Endothelial cell of umbilical vein (primary cell): Measurements from ENCODE around the gene TLR6. TPM values are rescaled to one million over a fixed set of nuclear protein-coding genes. Genes with fewer than 3 reads are reported as not detected.

Source experiments
- BruUV-seq: library from RNA; stranded (reverse); fragments of 400-500 nt; replicated peaks from 2 replicates; lab custom pipeline; 2021; lab: Mats Ljungman, UMichigan
- CTCF ChIA-PET: fragments of 300-600, 350-600 bp; sonication (Branson Sonifier 250); formaldehyde crosslinking; loops from one replicate; lab custom pipeline; 2021; ENCODE audit warnings: antibody characterized with exemption, inconsistent platforms; lab: Charles Lee
- POLR2A ChIA-PET: fragments of 300-600, 350-600 bp; sonication (Branson Sonifier 250); formaldehyde crosslinking; loops from one replicate; lab custom pipeline; 2021; ENCODE audit warnings: antibody characterized with exemption, inconsistent platforms; lab: Charles Lee
- DNase-seq: peaks from one replicate; pipeline ENCODE4 v3.0.0-alpha.2; 2011; ENCODE audit warnings: low read depth, low spot score
- FAIRE-seq: peaks from 2 replicates; lab custom pipeline; 2011; peaks lifted over from hg19 to GRCh38; lab: Jason Lieb, UNC
- H2AFZ ChIP-seq: 2 replicates; pipeline ENCODE4 v1.6.0; 2012; ENCODE audit warnings: low read depth, low read length, control low read depth, inconsistent platforms
- H3K27ac ChIP-seq: 2 replicates; pipeline ENCODE4 v1.5.1; 2011; ENCODE audit warnings: low read depth, mild to moderate bottlenecking, control low read depth, low read length, moderate library complexity; ENCODE audit not compliant: insufficient read depth
- H3K27me3 ChIP-seq, 2 experiments: 2 replicates each; pipeline versions ENCODE4 v1.6.0 to v1.6.1; 2011; ENCODE audit warnings: low read length in 2 of 2, mixed read lengths in 1 of 2; ENCODE audit not compliant: control insufficient read depth in 2 of 2, insufficient read depth in 2 of 2
- H3K36me3 ChIP-seq, 2 experiments: 2 replicates in 1 of 2; 3 replicates in 1 of 2; pipeline ENCODE4 v1.5.1; 2011; ENCODE audit warnings: low read length in 2 of 2, mild to moderate bottlenecking in 1 of 2, moderate library complexity in 1 of 2; ENCODE audit not compliant: control insufficient read depth in 2 of 2, insufficient read depth in 2 of 2; ENCODE audit errors: extremely low read depth in 1 of 2
- H3K4me1 ChIP-seq: 3 replicates; pipeline ENCODE4 v1.5.1; 2011; ENCODE audit warnings: mild to moderate bottlenecking, low read length; ENCODE audit not compliant: control insufficient read depth, insufficient read depth; ENCODE audit errors: extremely low read depth
- H3K4me2 ChIP-seq: 2 replicates; pipeline ENCODE4 v1.6.1; 2011; ENCODE audit warnings: low read length, control low read depth, mixed read lengths; ENCODE audit not compliant: insufficient read depth
- H3K4me3 ChIP-seq, 3 experiments: fragments of 200-600 bp in 1 of 3; sonication (generic), shearing (Covaris generic) in 1 of 3; replicated peaks in 1 of 3; 2 replicates each; pipeline ENCODE4 v1.5.1; 2011 to 2016; ENCODE audit warnings: control low read depth in 3 of 3, low read length in 3 of 3, mild to moderate bottlenecking in 2 of 3, inconsistent platforms in 1 of 3, low read depth in 1 of 3, moderate library complexity in 1 of 3; ENCODE audit not compliant: insufficient read depth in 1 of 3
- H3K79me2 ChIP-seq: 2 replicates; pipeline ENCODE4 v1.6.0; 2012; ENCODE audit warnings: low read length, inconsistent platforms; ENCODE audit not compliant: control insufficient read depth, insufficient read depth
- H3K9ac ChIP-seq: replicated peaks from 2 replicates; pipeline ENCODE3; 2011; ENCODE audit warnings: low read length, control low read depth; ENCODE audit not compliant: insufficient read depth; ENCODE audit errors: extremely low read depth
- H3K9me1 ChIP-seq: replicated peaks from 3 replicates; pipeline ENCODE4 v1.6.0; 2011; ENCODE audit warnings: mild to moderate bottlenecking, low read length; ENCODE audit not compliant: control insufficient read depth, insufficient read depth; ENCODE audit errors: extremely low read depth
- H3K9me3 ChIP-seq: replicated peaks from 2 replicates; pipeline ENCODE4 v1.5.1; 2012; ENCODE audit warnings: low read length, inconsistent platforms; ENCODE audit not compliant: control insufficient read depth, insufficient read depth
- H4K20me1 ChIP-seq: replicated peaks from 2 replicates; pipeline ENCODE3; 2011; ENCODE audit warnings: mild to moderate bottlenecking, low read length; ENCODE audit not compliant: control insufficient read depth, insufficient read depth; ENCODE audit errors: extremely low read depth
- EZH2 ChIP-seq: IDR thresholded peaks from 2 replicates; pipeline ENCODE4 v1.6.1; 2012; ENCODE audit warnings: borderline replicate concordance, low read depth, mild to moderate bottlenecking, moderate library complexity, low read length, inconsistent platforms; ENCODE audit not compliant: severe bottlenecking
- FOS ChIP-seq: IDR thresholded peaks from 2 replicates; pipeline ENCODE4 v1.6.1; 2011; ENCODE audit warnings: mild to moderate bottlenecking, low read length, moderate library complexity, borderline replicate concordance; ENCODE audit not compliant: insufficient read depth
- GATA2 ChIP-seq: IDR thresholded peaks from 2 replicates; pipeline ENCODE4 v1.7.0; 2011; ENCODE audit warnings: low read depth, mild to moderate bottlenecking, moderate library complexity, mixed read lengths, low read length; ENCODE audit not compliant: insufficient read length, insufficient read depth
- JUN ChIP-seq: IDR thresholded peaks from 2 replicates; pipeline ENCODE4 v1.6.1; 2011; ENCODE audit warnings: borderline replicate concordance, low read depth; ENCODE audit not compliant: insufficient read length, insufficient read depth
- MYC ChIP-seq: IDR thresholded peaks from one replicate; pipeline ENCODE4 v1.6.1; 2011; ENCODE audit warnings: mild to moderate bottlenecking, low read depth, low read length
- POLR2A ChIP-seq: IDR thresholded peaks from 2 replicates; pipeline ENCODE4 v1.6.1; 2012; ENCODE audit warnings: low read depth, mild to moderate bottlenecking, control low read depth, low read length
- POLR2AphosphoS5 ChIP-seq: IDR thresholded peaks from 2 replicates; pipeline ENCODE4 v1.6.1; 2012; ENCODE audit warnings: low read depth, mild to moderate bottlenecking, control low read depth, low read length, moderate library complexity; ENCODE audit not compliant: insufficient read depth
- dilution Hi-C: fragments of 300-500 bp; cut with MboI; formaldehyde crosslinking; loops from one replicate; pipeline ENCODE4 v1.15.0; 2019; ENCODE audit warnings: low sequenced_read_pairs; ENCODE audit not compliant: extremely low pct_ligation_motif_present
- intact Hi-C: fragments of 100-400 bp; cut with micrococcal nuclease; formaldehyde crosslinking; loops from one replicate; pipeline ENCODE4 v1.10.0; 2022
- polyA plus RNA-seq, 4 experiments: library from polyadenylated mRNA; depleted of rRNA in 3 of 4; stranded (reverse) in 3 of 4; unstranded in 1 of 4; fragments of >200 nt; gene quantifications; 2 replicates each; pipeline versions ENCODE4 v1.2.1 to v1.2.3, GENCODE V29; 2011 to 2012; ENCODE audit warnings: missing spikeins in 1 of 4
- total RNA-seq: library from RNA; stranded (reverse); gene quantifications from 2 replicates; pipeline ENCODE4 v1.2.3, GENCODE V29; 2021

TLR6 gene
- total and polyA plus RNA-seq, 2 donors (not counting 3 experiments of a cell fraction or from before 2014, with no cell fraction given), result 0.19 to 1.7 TPM

DNA sequence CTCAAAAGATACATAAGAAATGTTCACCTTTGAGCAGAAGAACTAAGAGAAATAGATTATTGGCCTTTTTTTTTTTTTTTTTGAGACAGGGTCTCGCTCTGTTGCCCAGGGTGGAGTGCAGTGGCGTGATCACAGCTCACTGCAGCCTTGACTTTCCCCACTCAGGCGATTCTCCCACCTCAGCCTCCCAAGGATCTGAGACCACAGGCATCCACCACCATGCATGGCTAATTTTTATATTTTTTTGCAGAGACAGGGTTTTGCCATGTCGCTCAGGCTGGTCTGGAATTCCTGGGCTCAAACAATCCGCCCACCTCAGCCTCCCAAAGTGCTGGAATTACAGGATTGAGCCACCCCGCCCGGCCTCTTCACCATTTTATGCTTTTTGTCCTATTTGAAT, 2.9 kb upstream of the TLR6 start:
- TF ChIP-seq GATA2, result no peak
- no peak for TF ChIP-seq POLR2AphosphoS5
- no peak for TF ChIP-seq FOS
- TF ChIP-seq JUN, result no peak
- TF ChIP-seq EZH2, result no peak
- no peak for TF ChIP-seq POLR2A
- no peak for TF ChIP-seq MYC
- no peak overlapping the region for H3K9ac ChIP-seq
- no peak overlapping the region for H3K4me2 ChIP-seq
- DNase-seq (no peak), FAIRE-seq (no peak)
- ChIA-PET POLR2A (no interaction called here), CTCF (interaction anchor here (0.7 to 4.3 kb wide), 8 partner anchors 10 to 1134 kb away, joined by 4 to 95 read pairs (median 4); no protein-coding TSS in a partner anchor)
- no peak overlapping the region for H2AFZ ChIP-seq
- H3K79me2 ChIP-seq, result no peaks in the 10 kb centered on the region
- H3K9me1 ChIP-seq, result no peaks in the 10 kb centered on the region
- H3K27me3 ChIP-seq, result peaks cover 0 to 4% of the 10 kb centered on the region in 2 experiments
- BruUV-seq, result no TSS peak
- no peak overlapping the region for H3K27ac ChIP-seq
- intact Hi-C loops, result loop anchor here (5.0 kb wide), 2 partner anchors 682 to 797 kb away; no protein-coding TSS in a partner anchor
- dilution Hi-C loops, result no loop called here
- H3K36me3 ChIP-seq, result no peaks in the 10 kb centered on the region
- H3K4me1 ChIP-seq, result peaks cover 24% of the 10 kb centered on the region
- no peaks in the 10 kb centered on the region for H3K9me3 ChIP-seq
- H3K4me3 ChIP-seq, result no peak overlapping the region
- H4K20me1 ChIP-seq, result no peaks in the 10 kb centered on the region

GRCh38 chr4:38858097-38858420, 1.4 kb upstream of the TLR6 start:
- FAIRE-seq (no peak), DNase-seq (no peak)
- Histone ChIP-seq H3K9me1 (no peaks in the 10 kb centered on the region), H3K9me3 (no peaks in the 10 kb centered on the region), H3K36me3 (no peaks in the 10 kb centered on the region), H4K20me1 (no peaks in the 10 kb centered on the region), H3K4me1 (peaks cover 24% of the 10 kb centered on the region), H3K27ac (peak overlapping the region; percentile 72), H3K9ac (peak overlapping the region; percentile 57), H2AFZ (peak overlapping the region; percentile 83), H3K27me3 (peaks cover 0 to 2% of the 10 kb centered on the region in 2 experiments), H3K4me2 (peak overlapping the region; percentile 74), H3K4me3 (no peak overlapping the region), H3K79me2 (no peaks in the 10 kb centered on the region)
- BruUV-seq, result TSS peak; percentile 97
- dilution Hi-C loops (no loop called here), intact Hi-C loops (loop anchor here (1.0 to 5.0 kb wide), 3 partner anchors 9 to 796 kb away; partner anchors contain the start of gene FAM114A1)
- ChIA-PET CTCF (interaction anchor here (1.8 to 4.3 kb wide), 2 partner anchors 31 to 99 kb away, joined by 4 to 95 read pairs; no protein-coding TSS in a partner anchor), POLR2A (no interaction called here)
- TF ChIP-seq MYC (no peak), GATA2 (no peak)
